HCT116 (cell line): Measurements from ENCODE around the gene NTNG1. TPM values are rescaled to one million over a fixed set of nuclear protein-coding genes. Genes with fewer than 3 reads are reported as not detected.

Experiments
- ATAC-seq: fragments of 200-7000 bp; cut with Tn5 transposase; 2 replicates; pipeline ENCODE4 v1.9.1; 2020; ENCODE audit warnings: mild to moderate bottlenecking, moderate library complexity
- BruUV-seq: library from RNA; stranded (reverse); fragments of 400-500 nt; replicated peaks from 2 replicates; lab custom pipeline; 2021; lab: Mats Ljungman, UMichigan
- CTCF ChIA-PET: fragments of 300-600 bp; sonication (Branson Sonifier 250); formaldehyde crosslinking; loops from one replicate; lab custom pipeline; 2021; ENCODE audit warnings: antibody characterized with exemption; lab: Charles Lee
- POLR2A ChIA-PET: fragments of 300-600, 350-600 bp; sonication (Branson Sonifier 250); formaldehyde crosslinking; loops from one replicate; lab custom pipeline; 2021; ENCODE audit warnings: antibody characterized with exemption; lab: Charles Lee
- RAD21 ChIA-PET, 2 experiments: fragments of 300-600 bp; sonication (Branson Sonifier 250); formaldehyde crosslinking; loops; one replicate each; lab custom pipeline; 2023; ENCODE audit warnings: low total read pairs in 2 of 2; ENCODE audit not compliant: uncharacterized antibody in 2 of 2, unreplicated experiment in 2 of 2, low non-redundant PET in 1 of 2; lab: Charles Lee
- DNase-seq: peaks from one replicate; pipeline ENCODE4 v3.0.0-alpha.2; 2010; ENCODE audit warnings: low read depth, low spot score
- H2AFZ ChIP-seq: fragments of 200-600 bp; shearing (Covaris generic), sonication (generic); 2 replicates; pipeline ENCODE4 v1.6.1; 2017; ENCODE audit warnings: low read depth, mixed run types, mixed read lengths, antibody characterized with exemption, low read length; ENCODE audit not compliant: poor library complexity, severe bottlenecking
- H3K27ac ChIP-seq: 2 replicates; pipeline ENCODE4 v1.5.1; 2012; ENCODE audit warnings: low read depth, low read length
- H3K27me3 ChIP-seq: fragments of 200-600 bp; sonication (generic); 2 replicates; pipeline ENCODE4 v1.6.1; 2016; ENCODE audit warnings: mixed run types, low read length, mixed read lengths; ENCODE audit not compliant: insufficient read depth
- H3K36me3 ChIP-seq, 2 experiments: fragments of 200-500 bp in 1 of 2; fragments of 200-600 bp in 1 of 2; sonication (Bioruptor generic) in 1 of 2; sonication (generic) in 1 of 2; 2 replicates each; pipeline versions ENCODE4 v1.5.1 to v1.6.1; 2014 to 2016; ENCODE audit warnings: low read length in 2 of 2, inconsistent platforms in 1 of 2, mixed read lengths in 1 of 2, mixed run types in 1 of 2; ENCODE audit not compliant: insufficient read depth in 2 of 2, control insufficient read depth in 1 of 2
- H3K4me1 ChIP-seq, 2 experiments: fragments of 200-600 bp in 1 of 2; sonication (generic) in 1 of 2; 2 replicates each; pipeline versions ENCODE4 v1.5.1 to v1.6.1; 2012 to 2017; ENCODE audit warnings: low read length in 2 of 2, inconsistent platforms in 1 of 2, mild to moderate bottlenecking in 1 of 2, mixed read lengths in 1 of 2, mixed run types in 1 of 2, moderate library complexity in 1 of 2; ENCODE audit not compliant: insufficient read depth in 2 of 2, control insufficient read depth in 1 of 2
- H3K4me2 ChIP-seq: fragments of 200-600 bp; sonication (generic); 2 replicates; pipeline ENCODE4 v1.6.1; 2017; ENCODE audit warnings: mixed run types, low read length, mixed read lengths
- H3K4me3 ChIP-seq, 2 experiments: fragments of 200-600 bp in 1 of 2; sonication (generic) in 1 of 2; replicated peaks in 1 of 2; 2 replicates each; pipeline ENCODE4 v1.5.1; 2011 to 2016; ENCODE audit warnings: low read length in 2 of 2, control low read depth in 1 of 2, low read depth in 1 of 2, mild to moderate bottlenecking in 1 of 2, mixed read lengths in 1 of 2, mixed run types in 1 of 2
- H3K79me2 ChIP-seq: fragments of 200-600 bp; sonication (generic); 2 replicates; pipeline ENCODE4 v1.6.1; 2017; ENCODE audit warnings: mild to moderate bottlenecking, mixed run types, low read length, moderate library complexity, mixed read lengths; ENCODE audit not compliant: insufficient read depth
- H3K9ac ChIP-seq: fragments of 200-600 bp; sonication (generic); 2 replicates; pipeline ENCODE4 v1.6.1; 2016; ENCODE audit warnings: low read length, mixed read lengths
- H3K9me2 ChIP-seq: fragments of 200-600 bp; sonication (generic), shearing (Covaris generic); 2 replicates; pipeline ENCODE4 v1.6.1; 2017; ENCODE audit warnings: mixed run types, mild to moderate bottlenecking, moderate library complexity; ENCODE audit not compliant: insufficient read depth
- H3K9me3 ChIP-seq, 2 experiments: fragments of 200-500 bp in 1 of 2; fragments of 200-600 bp in 1 of 2; sonication (Bioruptor generic) in 1 of 2; sonication (generic) in 1 of 2; 2 replicates each; pipeline ENCODE4 v1.6.1; 2014 to 2017; ENCODE audit warnings: low read length in 2 of 2, mixed read lengths in 2 of 2, inconsistent platforms in 1 of 2, low read depth in 1 of 2, mild to moderate bottlenecking in 1 of 2, mixed run types in 1 of 2, moderate library complexity in 1 of 2; ENCODE audit not compliant: control insufficient read depth in 1 of 2, insufficient read depth in 1 of 2
- H4K20me1 ChIP-seq: fragments of 200-600 bp; sonication (generic), shearing (Covaris generic); 2 replicates; pipeline ENCODE4 v1.6.1; 2017; ENCODE audit warnings: mixed run types, mild to moderate bottlenecking, moderate library complexity; ENCODE audit not compliant: insufficient read depth
- EGR1 ChIP-seq: IDR thresholded peaks from 2 replicates; pipeline ENCODE4 v1.6.1; 2012; ENCODE audit warnings: low read depth
- ELF1 ChIP-seq: IDR thresholded peaks from 2 replicates; pipeline ENCODE4 v1.6.1; 2012; ENCODE audit warnings: low read depth, borderline replicate concordance
- EZH2phosphoT487 ChIP-seq: fragments of 200-600 bp; IDR thresholded peaks from 2 replicates; pipeline ENCODE4 v1.6.1; 2018; ENCODE audit warnings: antibody characterized with exemption, borderline replicate concordance
- FOSL1 ChIP-seq: IDR thresholded peaks from 2 replicates; pipeline ENCODE4 v1.6.1; 2012; ENCODE audit warnings: low read depth
- JUND ChIP-seq: IDR thresholded peaks from 2 replicates; pipeline ENCODE4 v1.6.1; 2012
- POLR2A ChIP-seq: IDR thresholded peaks from 2 replicates; pipeline ENCODE4 v1.7.0; 2011; ENCODE audit warnings: borderline replicate concordance; ENCODE audit not compliant: insufficient read depth, insufficient read length; ENCODE audit errors: extremely low read depth
- POLR2AphosphoS5 ChIP-seq: IDR thresholded peaks from 2 replicates; pipeline ENCODE4 v1.6.1; 2011; ENCODE audit warnings: mild to moderate bottlenecking, low read depth, low read length, moderate library complexity
- RAD21 ChIP-seq: IDR thresholded peaks from 2 replicates; pipeline ENCODE4 v1.6.1; 2012; ENCODE audit warnings: low read depth, mild to moderate bottlenecking
- SIN3A ChIP-seq: IDR thresholded peaks from 2 replicates; pipeline ENCODE4 v1.6.1; 2012; ENCODE audit warnings: low read depth
- SP1 ChIP-seq: IDR thresholded peaks from 2 replicates; pipeline ENCODE4 v1.6.1; 2012; ENCODE audit warnings: low read depth
- SRF ChIP-seq: IDR thresholded peaks from 2 replicates; pipeline ENCODE4 v1.6.1; 2012; ENCODE audit warnings: low read depth
- YY1 ChIP-seq: IDR thresholded peaks from 2 replicates; pipeline ENCODE4 v1.6.1; 2011; ENCODE audit warnings: low read length, low read depth, moderate library complexity, mild to moderate bottlenecking; ENCODE audit not compliant: insufficient replicate concordance; ENCODE audit errors: extremely low read depth
- ZFX ChIP-seq: fragments of 450-650 bp; IDR thresholded peaks from 2 replicates; pipeline ENCODE4 v1.6.1; 2017
- ZNF274 ChIP-seq: fragments of 200-500 bp; sonication (Bioruptor generic); IDR thresholded peaks from 2 replicates; pipeline ENCODE4 v1.6.1; 2014; ENCODE audit warnings: mild to moderate bottlenecking, low read depth, low read length, inconsistent platforms
- intact Hi-C: fragments of 100-400 bp; cut with micrococcal nuclease; formaldehyde crosslinking; loops from 2 replicates; pipeline ENCODE4 v1.10.0; 2022
- total RNA-seq: library from RNA; stranded (reverse); gene quantifications from one replicate; pipeline ENCODE4 v1.2.1, GENCODE V29; 2021; ENCODE audit not compliant: unreplicated experiment
- TF ChIP-seq, protein P1 (sequence below), 3 experiments: fragments of 200-600 bp in 1 of 3; sonication (generic) in 1 of 3; IDR thresholded peaks in 2 of 3; conservative IDR thresholded peaks in 1 of 3; 2 replicates each; pipeline ENCODE4 v1.5.1; 2012 to 2017; ENCODE audit warnings: low read depth in 2 of 3, low read length in 2 of 3, antibody characterized with exemption in 1 of 3, borderline replicate concordance in 1 of 3, control low read depth in 1 of 3, mild to moderate bottlenecking in 1 of 3, mixed read lengths in 1 of 3, mixed run types in 1 of 3, moderate library complexity in 1 of 3; ENCODE audit not compliant: insufficient read depth in 1 of 3
- TF ChIP-seq, protein P2 (sequence below): IDR thresholded peaks from 2 replicates; pipeline ENCODE4 v1.6.1; 2012
- TF ChIP-seq, protein P3 (sequence below): IDR thresholded peaks from 2 replicates; pipeline ENCODE4 v1.6.1; 2012; ENCODE audit warnings: low read depth

The NTNG1 gene
- total RNA-seq, 1 experiment from 2014 or later = not detected

DNA sequence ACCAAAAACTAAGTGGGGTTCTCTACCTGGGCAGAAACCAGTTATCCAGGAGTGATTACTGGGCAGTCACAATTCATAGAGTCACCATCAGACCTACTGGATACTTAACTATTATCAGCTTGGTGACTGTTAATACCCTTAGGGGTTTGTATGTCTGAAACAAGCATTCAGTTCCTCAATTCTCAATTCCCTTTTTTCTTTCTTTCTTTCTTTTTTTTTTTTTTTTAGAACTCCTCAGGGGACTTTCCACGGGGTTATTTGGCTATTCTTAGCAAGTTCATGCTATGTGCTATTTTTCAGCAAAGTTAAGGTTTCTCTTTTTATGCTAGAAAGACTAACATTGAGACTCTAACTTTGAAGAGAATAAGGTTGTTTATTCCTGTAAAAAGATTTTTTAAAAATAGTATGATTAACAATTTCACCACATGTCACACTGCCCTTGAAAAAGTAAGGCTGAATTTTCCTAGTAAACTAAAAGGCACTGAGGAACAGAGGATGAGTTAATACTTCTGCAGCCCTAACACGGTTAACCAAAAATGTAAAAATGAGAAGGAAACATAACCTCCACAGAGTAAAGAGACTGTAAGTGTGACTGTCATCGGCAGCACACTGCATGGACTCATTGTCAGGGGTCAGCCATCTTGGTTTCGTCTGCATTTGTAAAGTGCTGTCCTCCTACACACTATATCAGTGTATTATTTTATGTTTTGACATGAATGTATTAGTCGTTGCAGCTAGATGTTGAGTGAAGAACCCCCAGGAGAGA is 310.2 kb downstream of the NTNG1 start:
- no peaks in the 10 kb centered on the region for H3K79me2 ChIP-seq
- H3K27ac ChIP-seq = no peak overlapping the region
- H4K20me1 ChIP-seq = no peaks in the 10 kb centered on the region
- no peak overlapping the region for H3K4me3 ChIP-seq
- ChIA-PET CTCF (no interaction called here), RAD21 (no interaction called here), POLR2A (no interaction called here)
- TF ChIP-seq EZH2phosphoT487 (no peak), SP1 (no peak), SRF (no peak), POLR2A (no peak), ZNF274 (no peak), RAD21 (no peak), YY1 (no peak), ZFX (no peak), ELF1 (no peak), JUND (no peak), FOSL1 (no peak), SIN3A (no peak), EGR1 (no peak), POLR2AphosphoS5 (no peak)
- TF ChIP-seq, protein P1, sequence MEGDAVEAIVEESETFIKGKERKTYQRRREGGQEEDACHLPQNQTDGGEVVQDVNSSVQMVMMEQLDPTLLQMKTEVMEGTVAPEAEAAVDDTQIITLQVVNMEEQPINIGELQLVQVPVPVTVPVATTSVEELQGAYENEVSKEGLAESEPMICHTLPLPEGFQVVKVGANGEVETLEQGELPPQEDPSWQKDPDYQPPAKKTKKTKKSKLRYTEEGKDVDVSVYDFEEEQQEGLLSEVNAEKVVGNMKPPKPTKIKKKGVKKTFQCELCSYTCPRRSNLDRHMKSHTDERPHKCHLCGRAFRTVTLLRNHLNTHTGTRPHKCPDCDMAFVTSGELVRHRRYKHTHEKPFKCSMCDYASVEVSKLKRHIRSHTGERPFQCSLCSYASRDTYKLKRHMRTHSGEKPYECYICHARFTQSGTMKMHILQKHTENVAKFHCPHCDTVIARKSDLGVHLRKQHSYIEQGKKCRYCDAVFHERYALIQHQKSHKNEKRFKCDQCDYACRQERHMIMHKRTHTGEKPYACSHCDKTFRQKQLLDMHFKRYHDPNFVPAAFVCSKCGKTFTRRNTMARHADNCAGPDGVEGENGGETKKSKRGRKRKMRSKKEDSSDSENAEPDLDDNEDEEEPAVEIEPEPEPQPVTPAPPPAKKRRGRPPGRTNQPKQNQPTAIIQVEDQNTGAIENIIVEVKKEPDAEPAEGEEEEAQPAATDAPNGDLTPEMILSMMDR (IDR thresholded peaks at IDR 0.05 in 2 of 3, conservative IDR thresholded peaks at IDR 0.05 in 1 of 3; ENCODE audit: borderline replicate concordance in 1 of 3, insufficient read depth in 1 of 3, low read depth in 2 of 3, low read length in 2 of 3) = no peak
- TF ChIP-seq, protein P2, sequence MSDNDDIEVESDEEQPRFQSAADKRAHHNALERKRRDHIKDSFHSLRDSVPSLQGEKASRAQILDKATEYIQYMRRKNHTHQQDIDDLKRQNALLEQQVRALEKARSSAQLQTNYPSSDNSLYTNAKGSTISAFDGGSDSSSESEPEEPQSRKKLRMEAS = no peak
- TF ChIP-seq, protein P3, sequence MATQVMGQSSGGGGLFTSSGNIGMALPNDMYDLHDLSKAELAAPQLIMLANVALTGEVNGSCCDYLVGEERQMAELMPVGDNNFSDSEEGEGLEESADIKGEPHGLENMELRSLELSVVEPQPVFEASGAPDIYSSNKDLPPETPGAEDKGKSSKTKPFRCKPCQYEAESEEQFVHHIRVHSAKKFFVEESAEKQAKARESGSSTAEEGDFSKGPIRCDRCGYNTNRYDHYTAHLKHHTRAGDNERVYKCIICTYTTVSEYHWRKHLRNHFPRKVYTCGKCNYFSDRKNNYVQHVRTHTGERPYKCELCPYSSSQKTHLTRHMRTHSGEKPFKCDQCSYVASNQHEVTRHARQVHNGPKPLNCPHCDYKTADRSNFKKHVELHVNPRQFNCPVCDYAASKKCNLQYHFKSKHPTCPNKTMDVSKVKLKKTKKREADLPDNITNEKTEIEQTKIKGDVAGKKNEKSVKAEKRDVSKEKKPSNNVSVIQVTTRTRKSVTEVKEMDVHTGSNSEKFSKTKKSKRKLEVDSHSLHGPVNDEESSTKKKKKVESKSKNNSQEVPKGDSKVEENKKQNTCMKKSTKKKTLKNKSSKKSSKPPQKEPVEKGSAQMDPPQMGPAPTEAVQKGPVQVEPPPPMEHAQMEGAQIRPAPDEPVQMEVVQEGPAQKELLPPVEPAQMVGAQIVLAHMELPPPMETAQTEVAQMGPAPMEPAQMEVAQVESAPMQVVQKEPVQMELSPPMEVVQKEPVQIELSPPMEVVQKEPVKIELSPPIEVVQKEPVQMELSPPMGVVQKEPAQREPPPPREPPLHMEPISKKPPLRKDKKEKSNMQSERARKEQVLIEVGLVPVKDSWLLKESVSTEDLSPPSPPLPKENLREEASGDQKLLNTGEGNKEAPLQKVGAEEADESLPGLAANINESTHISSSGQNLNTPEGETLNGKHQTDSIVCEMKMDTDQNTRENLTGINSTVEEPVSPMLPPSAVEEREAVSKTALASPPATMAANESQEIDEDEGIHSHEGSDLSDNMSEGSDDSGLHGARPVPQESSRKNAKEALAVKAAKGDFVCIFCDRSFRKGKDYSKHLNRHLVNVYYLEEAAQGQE = no peak
- H3K9me2 ChIP-seq = no peaks in the 10 kb centered on the region
- peaks cover 0 to 12% of the 10 kb centered on the region in 2 experiments; a peak in 2 of 4 replicates for H3K9me3 ChIP-seq
- ATAC-seq = no peak
- no peaks in the 10 kb centered on the region for H3K4me1 ChIP-seq
- no peak for DNase-seq
- no peak overlapping the region for H2AFZ ChIP-seq
- H3K27me3 ChIP-seq = no peaks in the 10 kb centered on the region
- no peak overlapping the region for H3K9ac ChIP-seq
- no TSS peak for BruUV-seq
- intact Hi-C loops = no loop called here
- no peak overlapping the region for H3K4me2 ChIP-seq
- no peaks in the 10 kb centered on the region for H3K36me3 ChIP-seq
